ENCODE data around the gene PARD3.
"Not testable (repeated sequence)": the region's sequence is repeated elsewhere in the genome, so short reads cannot be mapped to it uniquely, and the experiment has no call there.

The PARD3 gene

GRCh38 chr10:34462056-34462455 lies 353.0 kb downstream of the PARD3 start:
- Histone ChIP-seq H3K4me3 (replicated peaks; ENCODE audit: low read depth, low read length) (no peak overlapping the region), H3K36me3 (ENCODE audit: control insufficient read depth, insufficient read depth, low read length) (no peaks in the 10 kb centered on the region), H3K27me3 (replicated peaks; ENCODE audit: control insufficient read depth, insufficient read depth, low read length) (no peaks in the 10 kb centered on the region)
- DNase-seq (ENCODE audit: extremely low read depth, insufficient read length) = no peak
- TF ChIP-seq, protein P1, sequence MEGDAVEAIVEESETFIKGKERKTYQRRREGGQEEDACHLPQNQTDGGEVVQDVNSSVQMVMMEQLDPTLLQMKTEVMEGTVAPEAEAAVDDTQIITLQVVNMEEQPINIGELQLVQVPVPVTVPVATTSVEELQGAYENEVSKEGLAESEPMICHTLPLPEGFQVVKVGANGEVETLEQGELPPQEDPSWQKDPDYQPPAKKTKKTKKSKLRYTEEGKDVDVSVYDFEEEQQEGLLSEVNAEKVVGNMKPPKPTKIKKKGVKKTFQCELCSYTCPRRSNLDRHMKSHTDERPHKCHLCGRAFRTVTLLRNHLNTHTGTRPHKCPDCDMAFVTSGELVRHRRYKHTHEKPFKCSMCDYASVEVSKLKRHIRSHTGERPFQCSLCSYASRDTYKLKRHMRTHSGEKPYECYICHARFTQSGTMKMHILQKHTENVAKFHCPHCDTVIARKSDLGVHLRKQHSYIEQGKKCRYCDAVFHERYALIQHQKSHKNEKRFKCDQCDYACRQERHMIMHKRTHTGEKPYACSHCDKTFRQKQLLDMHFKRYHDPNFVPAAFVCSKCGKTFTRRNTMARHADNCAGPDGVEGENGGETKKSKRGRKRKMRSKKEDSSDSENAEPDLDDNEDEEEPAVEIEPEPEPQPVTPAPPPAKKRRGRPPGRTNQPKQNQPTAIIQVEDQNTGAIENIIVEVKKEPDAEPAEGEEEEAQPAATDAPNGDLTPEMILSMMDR (IDR thresholded peaks at IDR 0.05; ENCODE audit: insufficient read depth, low read length, poor library complexity, severe bottlenecking) = no peak

- Histone ChIP-seq H3K36me3 (ENCODE audit: control insufficient read depth, insufficient read depth, low read length) (no peaks in the 10 kb centered on the region), H3K27me3 (replicated peaks; ENCODE audit: control insufficient read depth, insufficient read depth, low read length) (no peaks in the 10 kb centered on the region), H3K4me3 (replicated peaks; ENCODE audit: low read depth, low read length) (no peak overlapping the region)
- no peak for DNase-seq (ENCODE audit: extremely low read depth, insufficient read length)
- TF ChIP-seq, protein P1 (IDR thresholded peaks at IDR 0.05; ENCODE audit: insufficient read depth, low read length, poor library complexity, severe bottlenecking) = no peak
Measured at GRCh38 chr10:34454590-34455261, 360.4 kb downstream of the PARD3 start.

DNA sequence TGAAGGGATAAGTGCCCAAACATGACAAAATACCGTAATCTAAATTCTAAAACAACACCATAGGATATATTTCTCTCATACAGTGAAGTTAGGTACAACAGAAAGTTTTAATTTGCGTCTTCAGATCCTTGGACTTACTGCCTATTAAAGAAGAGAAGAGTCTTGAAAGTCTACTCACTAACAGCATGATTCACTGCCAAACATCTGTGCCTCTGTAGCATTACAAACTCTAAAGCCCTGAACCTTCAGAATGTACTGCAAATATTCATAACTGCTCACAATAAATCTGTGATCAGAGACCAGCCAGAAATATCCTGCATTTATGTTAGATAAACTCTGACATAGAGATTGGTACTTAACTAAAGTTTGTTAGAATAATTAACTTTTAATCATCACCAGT lies 365.3 kb downstream of the PARD3 start:
- Histone ChIP-seq H3K4me3 (replicated peaks; ENCODE audit: low read depth, low read length) (no peak overlapping the region), H3K27me3 (replicated peaks; ENCODE audit: control insufficient read depth, insufficient read depth, low read length) (no peaks in the 10 kb centered on the region), H3K36me3 (ENCODE audit: control insufficient read depth, insufficient read depth, low read length) (no peaks in the 10 kb centered on the region)
- TF ChIP-seq, protein P1 (IDR thresholded peaks at IDR 0.05; ENCODE audit: insufficient read depth, low read length, poor library complexity, severe bottlenecking) = no peak
- DNase-seq (ENCODE audit: extremely low read depth, insufficient read length) = no peak

DNA sequence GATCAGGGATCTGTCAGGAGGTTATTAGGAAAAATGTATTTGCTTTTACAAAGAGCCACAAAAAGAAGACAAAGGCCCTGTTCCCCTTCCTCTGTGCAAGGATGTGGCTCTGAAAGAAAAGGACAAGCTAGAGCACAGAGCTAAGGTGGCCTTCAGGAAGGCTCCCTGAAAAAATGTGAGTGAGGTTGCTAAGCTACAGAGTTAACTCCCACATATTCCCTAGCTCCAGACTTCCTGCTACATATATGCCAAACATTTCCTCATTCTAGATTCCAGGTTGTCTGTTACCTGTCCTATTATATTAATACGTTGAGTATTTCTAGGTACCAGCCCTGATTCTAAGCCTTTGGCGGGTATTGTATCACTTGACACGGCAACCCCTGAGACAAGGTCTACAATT lies 369.0 kb downstream of the PARD3 start:
- Histone ChIP-seq H3K4me3 (replicated peaks; ENCODE audit: low read depth, low read length) (no peak overlapping the region), H3K27me3 (replicated peaks; ENCODE audit: control insufficient read depth, insufficient read depth, low read length) (no peaks in the 10 kb centered on the region), H3K36me3 (ENCODE audit: control insufficient read depth, insufficient read depth, low read length) (no peaks in the 10 kb centered on the region)
- TF ChIP-seq, protein P1 (IDR thresholded peaks at IDR 0.05; ENCODE audit: insufficient read depth, low read length, poor library complexity, severe bottlenecking) = no peak
- DNase-seq (ENCODE audit: extremely low read depth, insufficient read length) = no peak

- Histone ChIP-seq H3K36me3 (ENCODE audit: control insufficient read depth, insufficient read depth, low read length) (no peaks in the 10 kb centered on the region), H3K27me3 (replicated peaks; ENCODE audit: control insufficient read depth, insufficient read depth, low read length) (no peaks in the 10 kb centered on the region), H3K4me3 (replicated peaks; ENCODE audit: low read depth, low read length) (no peak overlapping the region)
- peak; percentile 25 for DNase-seq (ENCODE audit: extremely low read depth, insufficient read length)
- TF ChIP-seq, protein P1 (IDR thresholded peaks at IDR 0.05; ENCODE audit: insufficient read depth, low read length, poor library complexity, severe bottlenecking) = no peak
Measured at GRCh38 chr10:34444223-34445183, 370.6 kb downstream of the PARD3 start.

DNA sequence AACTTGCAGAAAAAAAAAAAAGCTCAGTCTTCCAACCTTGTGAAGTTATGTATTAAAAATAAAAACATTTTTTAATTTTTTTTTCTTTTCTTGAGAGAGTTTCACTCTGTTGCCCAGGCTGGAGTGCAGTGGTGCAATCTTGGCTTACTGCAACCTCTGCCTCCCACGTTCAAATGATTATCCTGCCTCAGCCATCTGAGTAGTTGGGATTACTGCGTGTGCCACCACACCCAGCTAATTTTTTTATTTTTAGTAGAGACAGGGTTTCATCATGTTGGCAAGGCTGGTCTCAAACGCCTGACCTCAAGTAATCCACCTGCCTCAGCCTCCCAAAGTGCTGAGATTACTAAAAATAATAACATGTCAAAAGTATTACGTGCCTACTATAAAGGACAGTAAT lies 375.7 kb downstream of the PARD3 start:
- H3K4me3 ChIP-seq (replicated peaks; ENCODE audit: low read depth, low read length); H3K36me3 ChIP-seq (ENCODE audit: control insufficient read depth, insufficient read depth, low read length); H3K27me3 ChIP-seq (replicated peaks; ENCODE audit: control insufficient read depth, insufficient read depth, low read length); DNase-seq (ENCODE audit: extremely low read depth, insufficient read length): not testable (repeated sequence)

Measured in GM06990 (cell line).